Breast epithelium (tissue), 4 donors: ENCODE data around the gene MYL9. TPM values are rescaled to one million over a fixed set of nuclear protein-coding genes. Genes with fewer than 3 reads are reported as not detected.

Experiments used
- DNase-seq, 2 donors: peaks; one replicate each; pipeline ENCODE4 v3.0.0-alpha.2; 2019; ENCODE audit warnings: low spot score in 2 of 2
- H3K27ac ChIP-seq, 2 donors: fragments of 200-600 bp; sonication (generic) in 1 of 2; one replicate each; pipeline ENCODE4 v1.5.1; 2016 to 2019; ENCODE audit warnings: mild to moderate bottlenecking in 1 of 2
- H3K27me3 ChIP-seq, 2 donors: fragments of 200-600 bp; sonication (generic) in 1 of 2; one replicate each; pipeline versions ENCODE4 v1.5.1 to v1.6.0; 2017 to 2019; ENCODE audit warnings: control low read depth in 1 of 2, mild to moderate bottlenecking in 1 of 2
- H3K36me3 ChIP-seq: fragments of 200-600 bp; one replicate; pipeline ENCODE4 v1.5.1; 2019
- H3K4me1 ChIP-seq, 2 donors: fragments of 200-600 bp; sonication (generic); one replicate each; pipeline ENCODE4 v1.5.1; 2016 to 2019; ENCODE audit warnings: control low read depth in 1 of 2
- H3K4me3 ChIP-seq, 3 donors: fragments of 200-600 bp; sonication (generic); 1 replicate in 2 of 3; 2 replicates in 1 of 3; pipeline ENCODE4 v1.5.1; 2016 to 2019; ENCODE audit warnings: mild to moderate bottlenecking in 3 of 3, moderate library complexity in 2 of 3
- H3K9me3 ChIP-seq, 2 donors: fragments of 200-600 bp; sonication (generic) in 1 of 2; one replicate each; pipeline ENCODE4 v1.5.1; 2016 to 2019; ENCODE audit warnings: control low read depth in 1 of 2
- CTCF ChIP-seq, 3 donors: fragments of 450-650 bp; IDR thresholded peaks; one replicate each; pipeline ENCODE4 v1.5.1; 2016 to 2017; ENCODE audit warnings: antibody characterized with exemption in 3 of 3, mild to moderate bottlenecking in 3 of 3, moderate library complexity in 3 of 3
- POLR2A ChIP-seq: fragments of 450-650 bp; IDR thresholded peaks from one replicate; pipeline ENCODE4 v1.6.1; 2016; ENCODE audit warnings: antibody characterized with exemption, mild to moderate bottlenecking, moderate library complexity
- POLR2AphosphoS5 ChIP-seq, 3 donors: sonication (generic); formaldehyde crosslinking; IDR thresholded peaks; one replicate each; pipeline ENCODE4 v1.6.1; 2017; ENCODE audit warnings: antibody characterized with exemption in 3 of 3
- intact Hi-C: fragments of 100-400 bp; cut with DNase I; formaldehyde crosslinking; loops from one replicate; pipeline ENCODE4 v1.15.1; 2023; ENCODE audit warnings: low total_unique reads
- total RNA-seq, 3 donors: library from RNA; depleted of rRNA; stranded (reverse); fragments of >200 nt; gene quantifications; one replicate each; pipeline ENCODE4 v1.1.0, GENCODE V29; 2016

MYL9 gene
- total RNA-seq, 3 donors from 2014 or later, result 72.9 to 112 (median 91.8) TPM

GRCh38 chr20:36582821-36583220 lies 41.5 kb downstream of the MYL9 start:
- intact Hi-C loops, result no loop called here
- no peaks in the 10 kb centered on the region for H3K27me3 ChIP-seq
- no peaks in the 10 kb centered on the region for H3K36me3 ChIP-seq
- H3K27ac ChIP-seq, result no peak overlapping the region
- H3K4me3 ChIP-seq, result no peak overlapping the region
- no peak for TF ChIP-seq CTCF (IDR thresholded peaks at IDR 0.05)
- TF ChIP-seq POLR2A, result no peak
- no peak for TF ChIP-seq POLR2AphosphoS5 (IDR thresholded peaks at IDR 0.05)
- no peaks in the 10 kb centered on the region for H3K9me3 ChIP-seq
- no peak for DNase-seq
- H3K4me1 ChIP-seq, result no peaks in the 10 kb centered on the region

GRCh38 chr20:36584018-36584481 lies 42.7 kb downstream of the MYL9 start:
- Histone ChIP-seq H3K4me3 (no peak overlapping the region), H3K27me3 (no peaks in the 10 kb centered on the region), H3K9me3 (no peaks in the 10 kb centered on the region), H3K27ac (no peak overlapping the region), H3K4me1 (no peaks in the 10 kb centered on the region), H3K36me3 (no peaks in the 10 kb centered on the region)
- TF ChIP-seq CTCF (IDR thresholded peaks at IDR 0.05) (no peak), POLR2A (no peak), POLR2AphosphoS5 (IDR thresholded peaks at IDR 0.05) (no peak)
- DNase-seq, result no peak
- intact Hi-C loops, result no loop called here

- no peak for DNase-seq
- intact Hi-C loops, result no loop called here
- H3K27me3 ChIP-seq, result no peaks in the 10 kb centered on the region
- no peaks in the 10 kb centered on the region for H3K4me1 ChIP-seq
- H3K27ac ChIP-seq, result peak overlapping the region in 1 of 2 donors; percentile 58
- no peaks in the 10 kb centered on the region for H3K9me3 ChIP-seq
- TF ChIP-seq CTCF (IDR thresholded peaks at IDR 0.05) (no peak), POLR2A (no peak), POLR2AphosphoS5 (IDR thresholded peaks at IDR 0.05) (no peak)
- no peaks in the 10 kb centered on the region for H3K36me3 ChIP-seq
- no peak overlapping the region for H3K4me3 ChIP-seq
Measured at GRCh38 chr20:36585410-36586125, 44.2 kb downstream of the MYL9 start.

- H3K4me3 ChIP-seq, result no peak overlapping the region
- intact Hi-C loops, result no loop called here
- no peaks in the 10 kb centered on the region for H3K9me3 ChIP-seq
- no peak overlapping the region for H3K27ac ChIP-seq
- TF ChIP-seq POLR2A (no peak), POLR2AphosphoS5 (IDR thresholded peaks at IDR 0.05) (no peak), CTCF (IDR thresholded peaks at IDR 0.05) (no peak)
- no peaks in the 10 kb centered on the region for H3K36me3 ChIP-seq
- DNase-seq, result no peak
- no peaks in the 10 kb centered on the region for H3K27me3 ChIP-seq
- no peaks in the 10 kb centered on the region for H3K4me1 ChIP-seq
Measured at GRCh38 chr20:36587388-36588070, 46.2 kb downstream of the MYL9 start.

- intact Hi-C loops, result no loop called here
- H3K9me3 ChIP-seq, result no peaks in the 10 kb centered on the region
- TF ChIP-seq POLR2A, result no peak
- TF ChIP-seq POLR2AphosphoS5 (IDR thresholded peaks at IDR 0.05), result no peak
- TF ChIP-seq CTCF (IDR thresholded peaks at IDR 0.05), result no peak
- no peak overlapping the region for H3K4me3 ChIP-seq
- no peak overlapping the region for H3K27ac ChIP-seq
- H3K27me3 ChIP-seq, result no peaks in the 10 kb centered on the region
- no peak for DNase-seq
- H3K36me3 ChIP-seq, result no peaks in the 10 kb centered on the region
- no peaks in the 10 kb centered on the region for H3K4me1 ChIP-seq
Measured at GRCh38 chr20:36591281-36591680, 50.0 kb downstream of the MYL9 start.
